Upper lobe of left lung (tissue), 4 donors: ENCODE results near the gene LRRC75B.

Experiments
- CTCF ChIP-seq, 6 experiments: fragments of 450-650 bp in 4 of 6; fragments of 200-600 bp in 2 of 6; sonication (generic) in 2 of 6; IDR thresholded peaks; one replicate each; pipeline ENCODE4 v1.5.1; 2016 to 2019; ENCODE audit warnings: antibody characterized with exemption in 6 of 6
- EP300 ChIP-seq, 4 donors: sonication (generic); formaldehyde crosslinking; IDR thresholded peaks; one replicate each; pipeline ENCODE4 v1.5.1; 2017; ENCODE audit warnings: antibody characterized with exemption in 4 of 4, control low read depth in 2 of 4

- TF ChIP-seq CTCF (IDR thresholded peaks at IDR 0.05) (no peak), EP300 (IDR thresholded peaks at IDR 0.05) (no peak)
Observed at GRCh38 chr22:24599514-24599913, 6.6 kb upstream of the LRRC75B start.
